Activated T-helper 1 cell treated with anti-CD3 and anti-CD28 coated beads, Interleukin-12 subunit alpha, Interleukin-12 subunit beta, Interleukin-2, Interleukin-4 antibody, amounts not matched to agents 30 ng/mL and 10 ng/mL and 1 ng/mL, durations not matched to agents 14 hours and 24 hours and 36 hours (primary cell): Measurements from ENCODE around the gene TMEM178B. TPM values are rescaled to one million over a fixed set of nuclear protein-coding genes. Genes with fewer than 3 reads are reported as not detected.

ENCODE experiments used
- DNase-seq: peaks from one replicate; pipeline ENCODE4 v3.0.0; 2021; ENCODE audit warnings: low spot score
- H3K27ac Mint-ChIP-seq: one replicate; pipeline ENCODE4 v1.8.0; 2021; ENCODE audit warnings: mild to moderate bottlenecking, mixed read lengths
- H3K27me3 Mint-ChIP-seq: one replicate; pipeline ENCODE4 v1.8.0; 2022; ENCODE audit warnings: mild to moderate bottlenecking, moderate library complexity, mixed read lengths; ENCODE audit not compliant: insufficient read depth
- H3K36me3 Mint-ChIP-seq: one replicate; pipeline ENCODE4 v1.8.0; 2021; ENCODE audit warnings: low read depth, mixed read lengths
- H3K4me1 Mint-ChIP-seq: one replicate; pipeline ENCODE4 v1.8.0; 2021; ENCODE audit warnings: low read depth, mixed read lengths
- H3K4me3 Mint-ChIP-seq: one replicate; pipeline ENCODE4 v1.8.0; 2021; ENCODE audit warnings: mild to moderate bottlenecking, moderate library complexity, mixed read lengths
- H3K9me3 Mint-ChIP-seq: one replicate; pipeline ENCODE4 v1.8.0; 2021; ENCODE audit warnings: mixed read lengths
- intact Hi-C: fragments of 100-400 bp; cut with micrococcal nuclease; formaldehyde crosslinking; loops from one replicate; pipeline ENCODE4 v1.15.1; 2024
- total RNA-seq: library from RNA; stranded (reverse); gene quantifications from 2 replicates; pipeline ENCODE4 v1.2.3, GENCODE V29; 2022

TMEM178B gene
- total RNA-seq, 1 donor from 2014 or later: 2.5 TPM

DNA sequence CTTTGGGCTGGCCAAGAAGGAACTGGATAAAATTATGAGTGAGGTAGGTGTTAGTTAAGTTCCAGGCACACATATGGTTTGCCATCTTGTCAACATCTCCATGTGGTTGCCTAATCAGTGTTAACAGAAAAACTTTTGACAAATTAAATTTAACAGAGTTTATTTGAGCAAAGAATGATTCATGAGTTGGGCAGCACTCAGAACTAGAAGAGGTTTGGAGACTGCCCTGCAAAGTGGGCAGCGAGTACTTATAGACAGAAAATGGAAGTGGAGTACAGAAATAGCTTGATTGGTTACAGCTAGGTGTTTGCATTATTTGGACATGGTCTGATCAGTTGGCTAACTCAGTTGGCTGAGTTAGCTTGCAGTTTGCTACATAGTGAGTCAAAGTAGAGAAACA lies 439.9 kb downstream of the TMEM178B start:
- DNase-seq: no peak
- no peak overlapping the region for H3K27ac Mint-ChIP-seq
- intact Hi-C loops: no loop called here
- H3K4me3 Mint-ChIP-seq: no peak overlapping the region
- H3K36me3 Mint-ChIP-seq: peaks cover 10% of the 10 kb centered on the region
- H3K4me1 Mint-ChIP-seq: peaks cover 9% of the 10 kb centered on the region
- H3K9me3 Mint-ChIP-seq: peaks cover 13% of the 10 kb centered on the region
- H3K27me3 Mint-ChIP-seq: peaks cover 47% of the 10 kb centered on the region

DNA sequence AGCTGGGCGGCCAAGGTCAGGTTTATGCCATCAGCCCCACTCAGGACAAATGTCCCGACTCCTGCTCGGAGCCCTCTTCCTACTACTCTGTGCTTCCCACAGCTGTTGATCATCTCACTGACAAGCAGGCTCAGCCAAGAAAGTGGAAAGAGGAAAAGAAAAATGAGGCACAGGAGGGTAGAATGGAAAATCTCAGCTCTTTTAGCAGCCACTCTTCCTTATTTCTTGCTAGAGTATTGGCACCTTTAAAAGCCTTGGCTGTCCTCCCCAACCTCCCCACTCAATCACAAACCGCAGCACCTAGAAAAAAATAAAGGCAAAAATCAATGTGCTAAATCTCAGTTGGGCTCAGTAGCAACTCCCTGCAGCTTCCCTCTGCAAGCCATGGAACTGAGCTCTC lies 442.1 kb downstream of the TMEM178B start:
- Mint-ChIP-seq H3K27me3 (peaks cover 38% of the 10 kb centered on the region), H3K4me3 (no peak overlapping the region), H3K9me3 (peaks cover 13% of the 10 kb centered on the region), H3K4me1 (peaks cover 9% of the 10 kb centered on the region), H3K36me3 (peaks cover 10% of the 10 kb centered on the region), H3K27ac (no peak overlapping the region)
- intact Hi-C loops: no loop called here
- no peak for DNase-seq

DNA sequence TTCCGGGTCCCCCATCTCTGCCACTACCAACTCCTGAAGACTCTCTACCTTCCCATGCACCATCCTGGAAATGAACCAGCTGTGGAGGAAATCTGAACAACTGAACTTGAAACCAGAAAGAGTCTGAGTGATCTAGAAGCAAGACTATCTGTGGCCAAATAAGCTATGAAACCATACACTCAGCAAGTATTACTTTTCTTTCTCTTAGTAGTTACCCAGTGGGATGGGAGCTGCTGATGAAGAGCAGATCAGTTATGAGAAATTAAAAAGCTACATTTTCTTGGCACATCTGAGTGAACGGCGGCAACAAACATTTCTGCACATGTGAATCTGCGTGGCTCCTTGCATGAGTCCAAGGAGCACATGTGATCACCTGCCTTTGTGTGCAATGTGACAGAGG lies 445.8 kb downstream of the TMEM178B start:
- Mint-ChIP-seq H3K4me1 (peaks cover 5% of the 10 kb centered on the region), H3K27me3 (peaks cover 5% of the 10 kb centered on the region), H3K9me3 (peaks cover under 1% of the 10 kb centered on the region), H3K27ac (no peak overlapping the region), H3K4me3 (no peak overlapping the region), H3K36me3 (no peaks in the 10 kb centered on the region)
- intact Hi-C loops: no loop called here
- DNase-seq: no peak

DNA sequence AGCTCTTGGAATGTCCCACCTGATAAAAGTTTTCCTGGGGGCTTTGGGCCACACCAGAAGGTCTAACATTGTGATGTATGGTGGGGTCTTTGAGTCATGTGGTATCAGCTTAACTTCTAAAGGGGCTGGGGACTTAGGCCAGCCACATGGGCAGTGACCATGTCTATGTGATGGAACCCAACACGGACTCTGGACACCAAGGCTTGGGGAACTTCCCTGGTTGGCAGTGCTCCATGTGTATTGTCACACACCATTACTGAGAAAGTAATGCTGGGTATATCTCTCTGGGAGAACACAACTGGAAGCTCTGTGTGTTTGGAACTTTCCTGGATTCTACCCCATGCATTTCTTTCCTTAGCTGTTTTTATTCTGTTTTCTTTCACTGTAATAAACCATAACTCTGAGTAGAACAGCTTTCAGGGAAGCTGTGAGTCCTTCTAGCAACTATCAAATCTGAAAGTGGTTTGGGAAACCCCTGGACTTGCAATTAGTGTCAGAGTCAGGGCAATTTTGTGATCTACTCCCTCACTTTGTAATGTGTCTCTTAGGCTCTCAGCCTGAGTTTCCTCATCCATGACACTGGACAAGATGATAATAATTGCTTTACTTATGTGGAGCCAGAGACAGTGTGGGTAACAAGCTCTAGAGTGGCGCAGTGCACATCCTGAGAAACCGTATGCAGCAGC lies 448.9 kb downstream of the TMEM178B start:
- H3K27ac Mint-ChIP-seq: no peak overlapping the region

DNA sequence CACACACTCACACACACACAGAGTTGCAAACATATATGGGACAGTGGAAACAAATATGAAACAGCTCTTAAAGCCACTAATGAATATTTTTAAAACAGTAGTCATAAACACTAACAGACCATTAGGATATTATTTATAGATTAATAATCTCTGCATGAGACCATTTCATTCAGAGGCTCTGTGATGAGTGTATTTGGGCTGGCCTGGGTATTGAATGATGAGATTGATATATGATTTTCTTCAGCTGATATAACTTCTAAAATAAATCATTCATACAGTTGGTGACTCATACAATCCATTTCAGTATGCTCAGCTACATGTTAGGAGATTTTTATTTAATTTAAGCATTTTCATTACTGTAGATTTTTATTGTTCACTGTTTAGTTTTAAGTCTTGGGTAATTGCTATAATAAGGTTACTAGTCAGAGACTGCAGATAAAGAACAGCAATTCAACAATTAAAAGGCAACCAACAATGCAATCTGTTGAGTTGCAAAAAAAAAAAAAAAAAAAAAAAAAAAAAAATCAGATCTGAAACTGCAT lies 452.2 kb downstream of the TMEM178B start:
- intact Hi-C loops: no loop called here
- Mint-ChIP-seq H3K4me3 (no peak overlapping the region), H3K27ac (no peak overlapping the region), H3K27me3 (peaks cover 20% of the 10 kb centered on the region), H3K36me3 (no peaks in the 10 kb centered on the region), H3K9me3 (no peaks in the 10 kb centered on the region), H3K4me1 (peaks cover 5% of the 10 kb centered on the region)
- DNase-seq: no peak

More for the DNA sequence above, 448.9 kb downstream of the TMEM178B start:
- Mint-ChIP-seq H3K4me3 (no peak overlapping the region), H3K27me3 (peaks cover 14% of the 10 kb centered on the region), H3K36me3 (no peaks in the 10 kb centered on the region), H3K9me3 (no peaks in the 10 kb centered on the region), H3K4me1 (peaks cover 5% of the 10 kb centered on the region)
- DNase-seq: no peak
- intact Hi-C loops: no loop called here

DNA sequence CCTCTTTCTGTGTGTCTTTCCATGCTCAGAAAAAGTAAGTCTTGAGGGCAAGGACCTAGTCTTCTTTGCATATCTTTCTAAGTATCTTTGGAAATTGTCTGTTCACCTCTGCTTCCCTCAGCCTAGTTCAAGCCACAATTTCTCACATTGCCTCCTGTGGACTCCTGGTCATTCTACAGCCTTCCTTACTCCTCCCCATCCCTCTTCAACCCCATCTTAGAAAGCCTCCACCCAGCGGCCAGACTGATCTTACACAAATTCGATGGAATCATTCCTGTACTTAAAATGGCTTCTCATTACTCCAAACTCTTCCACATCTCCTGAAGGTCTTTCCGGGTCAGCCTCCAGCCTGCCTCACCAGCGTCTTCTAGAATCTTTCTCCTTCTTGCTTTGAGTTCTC lies 453.2 kb downstream of the TMEM178B start:
- DNase-seq: no peak
- Mint-ChIP-seq H3K27me3 (peaks cover 26% of the 10 kb centered on the region), H3K27ac (no peak overlapping the region), H3K9me3 (no peaks in the 10 kb centered on the region), H3K4me1 (peaks cover 5% of the 10 kb centered on the region), H3K36me3 (no peaks in the 10 kb centered on the region), H3K4me3 (no peak overlapping the region)
- intact Hi-C loops: no loop called here

DNA sequence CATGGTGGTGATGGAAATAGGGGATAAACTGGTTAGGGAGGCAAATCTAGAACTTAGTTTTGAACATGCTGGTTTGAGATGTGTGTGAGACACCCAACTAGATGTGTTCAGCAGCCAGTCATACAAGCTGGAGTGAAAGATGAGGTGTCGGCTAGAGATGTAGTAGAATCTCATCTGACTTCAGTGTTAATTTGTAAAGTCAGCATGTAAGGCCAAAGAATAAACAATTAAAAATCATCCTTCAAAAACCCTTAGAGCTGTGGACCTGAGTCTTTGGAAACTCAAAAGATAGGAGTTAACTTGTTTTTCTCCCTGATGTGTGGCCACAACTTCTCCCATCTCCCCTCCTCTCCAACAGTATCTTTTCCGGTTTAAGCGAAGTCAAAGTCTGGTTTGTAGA lies 454.5 kb downstream of the TMEM178B start:
- Mint-ChIP-seq H3K9me3 (no peaks in the 10 kb centered on the region), H3K27ac (no peak overlapping the region), H3K4me1 (peaks cover 4% of the 10 kb centered on the region), H3K4me3 (no peak overlapping the region), H3K36me3 (no peaks in the 10 kb centered on the region), H3K27me3 (peaks cover 26% of the 10 kb centered on the region)
- DNase-seq: no peak
- intact Hi-C loops: no loop called here

Other genes starting within 250 kb of the TMEM178B start
- gene BRAF, start 149.1 kb upstream of the TMEM178B start, total RNA-seq: 23.1 and 24.7 TPM in 2 replicates
- gene MRPS33, start 59.1 kb upstream of the TMEM178B start, total RNA-seq: 63.0 and 73.9 TPM in 2 replicates